ENCODE results near the gene MED12.

Gene MED12

GRCh38 chrX:71070531-71070930 is 47.9 kb upstream of the MED12 start:
- H3K4me1 ChIP-seq (ENCODE audit: control insufficient read depth, insufficient read depth, low read length), result no peaks in the 10 kb centered on the region
- POLR2A ChIA-PET, result no interaction called here
- no peak overlapping the region for H3K27ac ChIP-seq (ENCODE audit: extremely low read depth, low read depth, low read length)
- no peak overlapping the region for H3K4me3 ChIP-seq (ENCODE audit: low read depth, low read length)
- H3K9me3 ChIP-seq (ENCODE audit: control insufficient read depth, insufficient read depth, low read depth, low read length), result no peaks in the 10 kb centered on the region
- H3K36me3 ChIP-seq (ENCODE audit: control insufficient read depth in 2 of 2, insufficient read depth in 1 of 2, low read length in 2 of 2), result peaks cover 0 to 3% of the 10 kb centered on the region in 2 experiments; a peak in 1 of 3 replicates
- TF ChIP-seq HOXA7 (CRISPR knock-in tag; IDR thresholded peaks at IDR 0.05; ENCODE audit: borderline replicate concordance), result no peak
- CTCF ChIA-PET, result interaction anchor here (0.5 to 0.6 kb wide), 2 partner anchors 112 to 1750 kb away, joined by 3 read pairs; no protein-coding TSS in a partner anchor

- Histone ChIP-seq H3K4me1 (ENCODE audit: control insufficient read depth, insufficient read depth, low read length) (peaks cover 12% of the 10 kb centered on the region), H3K9me3 (ENCODE audit: control insufficient read depth, insufficient read depth, low read depth, low read length) (no peaks in the 10 kb centered on the region), H3K36me3 (ENCODE audit: control insufficient read depth in 2 of 2, insufficient read depth in 1 of 2, low read length in 2 of 2) (no peaks in the 10 kb centered on the region), H3K27ac (ENCODE audit: extremely low read depth, low read depth, low read length) (peak overlapping the region; percentile 24; the same call in 1 of the 2 replicates), H3K4me3 (ENCODE audit: low read depth, low read length) (no peak overlapping the region)
- CTCF ChIA-PET, result interaction anchor here (0.6 to 1.2 kb wide), 3 partner anchors 23 to 102 kb away, joined by 3 to 4 read pairs (median 3); no protein-coding TSS in a partner anchor
- POLR2A ChIA-PET, result interaction anchor here (1.2 kb wide), 1 partner anchor 14 kb away, joined by 5 read pairs; the partner anchor contains the start of gene SNX12
- TF ChIP-seq ZFHX2 (tag by site-specific recombination; conservative IDR thresholded peaks at IDR 0.05) (no peak), ZNF398 (tag by site-specific recombination; IDR thresholded peaks at IDR 0.05) (no peak; the same call in 1 of the 2 replicates), ZNF112 (tag by site-specific recombination; IDR thresholded peaks at IDR 0.05) (no peak), ZNF555 (tag by site-specific recombination; conservative IDR thresholded peaks at IDR 0.05) (no peak), ZNF768 (tag by site-specific recombination; IDR thresholded peaks at IDR 0.05) (no peak), ZNF549 (tag by site-specific recombination; IDR thresholded peaks at IDR 0.05) (no peak), ZBTB8A (tag by site-specific recombination; IDR thresholded peaks at IDR 0.05) (peak; percentile 47; the same call in 1 of the 2 replicates), ZNF514 (tag by site-specific recombination; IDR thresholded peaks at IDR 0.05) (no peak), ZBTB17 (tag by site-specific recombination; IDR thresholded peaks at IDR 0.05) (peak; percentile 67), ZNF133 (tag by site-specific recombination; IDR thresholded peaks at IDR 0.05) (no peak), ZBTB48 (tag by site-specific recombination; IDR thresholded peaks at IDR 0.05) (no peak), ZNF2 (tag by site-specific recombination; IDR thresholded peaks at IDR 0.05) (no peak), ZNF335 (tag by site-specific recombination; conservative IDR thresholded peaks at IDR 0.05) (no peak), ZNF426 (tag by site-specific recombination; IDR thresholded peaks at IDR 0.05) (no peak), TSHZ1 (tag by site-specific recombination; IDR thresholded peaks at IDR 0.05; ENCODE audit: borderline replicate concordance) (peak; percentile 61; the same call in 1 of the 2 replicates), ZNF707 (tag by site-specific recombination; IDR thresholded peaks at IDR 0.05) (no peak), BCL6B (tag by site-specific recombination; IDR thresholded peaks at IDR 0.05) (no peak), GLI4 (tag by site-specific recombination; IDR thresholded peaks at IDR 0.05) (no peak), ZNF658 (tag by site-specific recombination; IDR thresholded peaks at IDR 0.05) (no peak), ELK4 (IDR thresholded peaks at IDR 0.05; ENCODE audit: borderline replicate concordance, low read depth, low read length) (no peak)
- TF ChIP-seq, protein P1, sequence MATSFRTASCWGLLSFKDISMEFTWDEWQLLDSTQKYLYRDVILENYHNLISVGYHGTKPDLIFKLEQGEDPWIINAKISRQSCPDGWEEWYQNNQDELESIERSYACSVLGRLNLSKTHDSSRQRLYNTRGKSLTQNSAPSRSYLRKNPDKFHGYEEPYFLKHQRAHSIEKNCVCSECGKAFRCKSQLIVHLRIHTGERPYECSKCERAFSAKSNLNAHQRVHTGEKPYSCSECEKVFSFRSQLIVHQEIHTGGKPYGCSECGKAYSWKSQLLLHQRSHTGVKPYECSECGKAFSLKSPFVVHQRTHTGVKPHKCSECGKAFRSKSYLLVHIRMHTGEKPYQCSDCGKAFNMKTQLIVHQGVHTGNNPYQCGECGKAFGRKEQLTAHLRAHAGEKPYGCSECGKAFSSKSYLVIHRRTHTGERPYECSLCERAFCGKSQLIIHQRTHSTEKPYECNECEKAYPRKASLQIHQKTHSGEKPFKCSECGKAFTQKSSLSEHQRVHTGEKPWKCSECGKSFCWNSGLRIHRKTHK (tag by site-specific recombination; IDR thresholded peaks at IDR 0.05), result no peak
- TF ChIP-seq, protein P2, sequence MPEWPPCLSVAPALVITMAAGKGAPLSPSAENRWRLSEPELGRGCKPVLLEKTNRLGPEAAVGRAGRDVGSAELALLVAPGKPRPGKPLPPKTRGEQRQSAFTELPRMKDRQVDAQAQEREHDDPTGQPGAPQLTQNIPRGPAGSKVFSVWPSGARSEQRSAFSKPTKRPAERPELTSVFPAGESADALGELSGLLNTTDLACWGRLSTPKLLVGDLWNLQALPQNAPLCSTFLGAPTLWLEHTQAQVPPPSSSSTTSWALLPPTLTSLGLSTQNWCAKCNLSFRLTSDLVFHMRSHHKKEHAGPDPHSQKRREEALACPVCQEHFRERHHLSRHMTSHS (tag by site-specific recombination; IDR thresholded peaks at IDR 0.05), result 0 out of 2 replicates have a peak, but pooled peaks have one; percentile 33
Measured at GRCh38 chrX:71081330-71082123, 36.9 kb upstream of the MED12 start.
